HG02798 (cell line): ENCODE measurements around the gene WHRN.

Experiments
- ATAC-seq: cut with Tn5 transposase; IDR thresholded peaks from one replicate; pipeline ENCODE4 v1.9.1; 2021; ENCODE audit warnings: mild to moderate bottlenecking; ENCODE audit not compliant: unreplicated experiment, poor library complexity

The WHRN gene

GRCh38 chr9:114452219-114453165 lies 52.8 kb downstream of the WHRN start:
- no peak for ATAC-seq

GRCh38 chr9:114451707-114452031 lies 53.6 kb downstream of the WHRN start:
- no peak for ATAC-seq

- ATAC-seq: peak; percentile 48
These were observed 54.2 kb downstream of the WHRN start for GRCh38 chr9:114450833-114451706.

GRCh38 chr9:114450181-114450580 lies 55.1 kb downstream of the WHRN start:
- no peak for ATAC-seq

- no peak for ATAC-seq
These were observed 56.0 kb downstream of the WHRN start for GRCh38 chr9:114449236-114449635.

GRCh38 chr9:114448706-114449105 lies 56.6 kb downstream of the WHRN start:
- no peak for ATAC-seq

GRCh38 chr9:114446672-114447450 lies 58.4 kb downstream of the WHRN start:
- no peak for ATAC-seq

- no peak for ATAC-seq
These were observed 59.2 kb downstream of the WHRN start for GRCh38 chr9:114446036-114446435.

GRCh38 chr9:114445616-114446015 lies 59.7 kb downstream of the WHRN start:
- ATAC-seq: no peak

- no peak for ATAC-seq
These were observed 63.3 kb downstream of the WHRN start for GRCh38 chr9:114442022-114442421.

- no peak for ATAC-seq
These were observed 67.8 kb downstream of the WHRN start for GRCh38 chr9:114437401-114437893.

GRCh38 chr9:114434878-114435311 lies 70.4 kb downstream of the WHRN start:
- ATAC-seq: peak; percentile 48

GRCh38 chr9:114433720-114434255 lies 71.5 kb downstream of the WHRN start:
- ATAC-seq: no peak

GRCh38 chr9:114433086-114433485 lies 72.2 kb downstream of the WHRN start:
- ATAC-seq: no peak

- ATAC-seq: no peak
These were observed 72.8 kb downstream of the WHRN start for GRCh38 chr9:114432323-114433067.

- ATAC-seq: no peak
These were observed 73.5 kb downstream of the WHRN start for GRCh38 chr9:114431770-114432169.

- ATAC-seq: no peak
These were observed 74.3 kb downstream of the WHRN start for GRCh38 chr9:114431003-114431402.

- ATAC-seq: no peak
These were observed 74.8 kb downstream of the WHRN start for GRCh38 chr9:114430457-114430856.

- ATAC-seq: no peak
These were observed 75.8 kb downstream of the WHRN start for GRCh38 chr9:114429488-114429887.
